ENCODE data around the gene AGPAT4.

Gene AGPAT4

DNA sequence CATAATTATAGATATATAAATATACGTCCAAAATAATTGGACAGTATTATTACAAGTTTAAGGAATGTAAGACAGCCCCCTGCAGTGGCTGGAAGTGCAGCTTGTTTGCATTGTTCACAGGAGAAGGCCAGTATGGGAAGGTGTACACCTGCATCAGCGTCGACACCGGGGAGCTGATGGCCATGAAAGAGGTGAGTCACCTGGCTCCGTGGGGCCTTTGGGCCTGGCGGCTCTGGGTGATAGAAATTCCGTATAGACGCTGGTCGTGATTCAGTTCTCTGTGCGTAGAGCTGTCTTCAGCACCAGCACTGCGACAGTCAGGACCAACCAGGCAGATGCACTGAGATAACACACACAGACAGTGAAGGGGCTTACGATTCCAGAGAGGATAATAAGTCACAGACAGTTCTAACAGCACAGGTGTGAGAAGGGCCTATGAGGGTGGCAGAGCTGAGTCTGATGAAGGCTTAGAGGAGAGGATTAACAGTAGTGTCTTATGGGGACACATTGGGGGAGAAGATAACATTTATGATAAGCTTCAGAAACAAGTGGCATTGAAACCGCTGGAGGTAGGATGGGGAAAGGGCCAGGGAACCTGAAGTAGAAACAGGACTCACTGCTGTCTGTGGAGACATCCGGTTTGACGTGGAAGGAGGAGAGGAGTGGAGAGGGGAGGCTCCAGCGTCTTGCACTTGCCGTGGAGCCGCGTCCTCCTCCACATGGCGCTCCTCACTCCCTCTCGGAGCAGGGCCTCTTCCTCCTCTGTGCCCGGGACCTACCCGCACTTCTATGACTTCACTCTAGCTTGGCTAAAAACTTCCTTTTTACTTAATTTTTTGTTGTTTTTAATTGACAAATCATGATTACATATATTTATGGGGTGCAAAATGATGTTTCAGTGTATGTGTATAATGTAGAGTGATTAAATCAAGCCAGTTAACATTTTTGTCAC lies 165.8 kb downstream of the AGPAT4 start:
- DNase-seq = no peak

DNA sequence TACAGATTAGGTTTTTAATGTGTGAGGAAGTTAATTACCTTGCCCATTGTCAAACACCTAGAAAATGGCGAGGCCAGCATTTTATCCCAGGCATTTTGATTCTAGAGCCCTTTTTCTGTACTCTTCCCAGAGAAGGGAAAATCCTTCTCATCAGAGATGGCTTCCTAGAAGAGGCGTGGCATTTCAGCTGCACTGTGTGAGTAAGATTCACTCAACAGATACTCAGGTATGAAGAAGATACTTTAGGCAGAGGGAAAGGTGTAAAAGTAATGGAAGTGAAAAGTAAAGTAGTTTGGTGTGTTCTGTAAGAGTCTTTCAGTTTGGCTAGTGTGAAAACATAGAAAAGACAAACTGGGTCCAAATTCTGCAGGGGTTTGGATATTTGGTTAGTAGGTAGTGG lies 168.5 kb downstream of the AGPAT4 start:
- no peak for DNase-seq

DNA sequence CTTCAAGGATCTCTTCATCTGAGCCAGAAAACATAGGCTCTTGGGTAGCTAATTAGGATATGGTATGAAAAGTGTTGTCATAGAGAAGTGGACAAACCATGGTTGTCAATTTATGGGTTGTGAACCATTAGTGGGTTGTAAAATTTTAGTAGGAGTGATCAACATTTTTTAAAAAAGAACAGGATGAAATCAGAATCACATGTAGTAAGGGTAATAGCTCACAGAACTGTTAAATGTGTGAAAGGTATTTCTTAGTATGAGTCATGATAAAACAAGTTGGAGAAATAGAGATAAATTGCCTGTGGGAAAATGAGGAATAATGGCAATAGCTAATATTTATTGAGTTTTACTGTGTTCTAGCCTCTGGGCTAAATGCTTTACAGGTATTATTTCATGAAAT lies 168.9 kb downstream of the AGPAT4 start:
- no peak for DNase-seq

DNA sequence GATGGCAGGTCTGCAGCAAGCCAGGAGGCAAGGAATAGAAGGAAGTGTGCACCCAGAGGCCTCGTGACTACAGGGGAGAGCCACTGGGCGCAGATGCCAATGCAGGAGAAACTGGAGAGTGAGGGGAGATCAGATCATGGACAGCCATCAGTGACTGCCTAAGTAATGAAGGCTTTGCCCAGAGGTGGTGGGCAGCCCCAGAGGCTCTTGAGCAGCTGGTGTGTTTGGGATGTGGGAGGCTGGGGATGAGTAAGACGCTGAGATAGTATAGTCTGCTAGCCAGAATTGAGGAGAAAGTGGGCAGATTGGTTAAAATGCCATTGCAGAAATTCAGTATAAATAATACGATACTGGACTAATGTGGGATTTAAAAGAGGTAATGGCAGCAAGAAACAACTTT lies 170.4 kb downstream of the AGPAT4 start:
- DNase-seq = no peak

DNA sequence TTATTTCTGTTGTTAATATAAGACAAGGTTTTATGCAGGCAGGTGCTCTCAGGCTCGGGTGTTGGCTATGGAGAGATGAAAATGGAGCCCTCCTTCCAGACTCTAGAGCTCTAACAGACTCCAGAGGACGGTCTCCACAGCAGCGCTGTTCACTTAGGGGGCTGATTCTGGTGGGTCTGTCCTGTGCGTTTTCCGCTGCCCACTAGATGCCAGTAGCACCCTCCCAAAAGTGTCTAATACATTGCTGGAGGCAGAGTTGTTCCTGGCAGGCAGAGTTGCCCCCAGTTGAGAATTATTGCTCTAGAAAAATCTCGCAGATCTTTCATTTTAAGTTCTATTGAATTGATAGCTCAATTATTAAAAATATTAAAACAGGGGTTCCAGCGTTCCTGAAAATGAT lies 172.3 kb downstream of the AGPAT4 start:
- DNase-seq = no peak

DNA sequence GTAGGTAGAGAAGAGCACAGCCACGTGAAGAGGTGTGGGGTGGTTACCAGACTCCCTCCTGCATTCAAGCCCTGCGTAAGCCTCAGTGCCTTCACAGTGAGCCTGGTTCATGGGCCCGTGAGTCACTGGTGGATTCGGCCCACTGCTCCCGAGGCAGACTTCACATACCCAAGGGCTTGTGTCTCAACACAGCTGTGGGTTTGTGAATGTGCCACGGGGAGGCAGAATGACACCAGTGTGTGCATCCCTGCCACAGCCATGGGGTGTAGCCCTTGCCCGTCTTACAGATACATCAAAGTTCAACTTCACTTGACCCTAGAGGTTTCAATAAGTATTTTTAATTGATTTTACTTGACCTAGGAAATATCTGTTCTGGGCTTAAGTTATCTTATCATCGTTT lies 173.8 kb downstream of the AGPAT4 start:
- DNase-seq = no peak

DNA sequence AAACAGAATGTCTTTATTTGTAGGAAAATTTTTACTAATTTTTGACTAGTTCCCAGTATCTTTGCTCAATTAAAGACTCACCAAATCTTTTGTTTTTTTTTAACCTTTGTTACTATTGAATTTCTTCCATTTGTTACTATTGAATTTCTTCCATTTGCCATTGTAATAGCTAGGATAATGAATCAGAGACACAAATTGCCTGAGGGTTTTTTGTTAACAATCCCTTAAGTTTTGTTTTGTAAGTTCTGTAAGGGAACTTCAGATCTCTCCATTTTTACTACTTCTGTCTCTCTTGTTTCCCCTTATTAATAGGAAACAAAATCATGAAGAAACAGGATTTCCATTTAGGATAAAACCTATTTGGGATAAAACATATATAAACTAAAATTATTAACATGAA lies 177.9 kb downstream of the AGPAT4 start:
- DNase-seq = no peak

DNA sequence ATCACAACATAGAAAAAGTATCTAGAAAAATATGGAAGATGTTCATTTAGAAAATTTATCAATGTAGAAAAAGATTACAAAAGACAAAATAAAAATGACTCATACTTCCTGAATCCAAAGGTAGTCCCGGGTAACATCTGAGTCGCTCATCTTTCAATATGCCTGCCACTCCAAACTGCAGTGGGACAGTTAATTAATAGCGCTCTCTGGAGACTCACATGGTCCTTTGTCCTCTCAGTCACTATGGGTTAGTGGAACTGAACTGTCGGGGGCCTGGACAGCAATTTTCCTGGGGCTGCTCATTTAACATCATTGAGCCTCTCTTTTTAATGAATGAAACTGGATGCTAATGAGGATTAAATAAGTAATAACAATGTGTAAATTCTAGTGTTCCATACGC lies 178.9 kb downstream of the AGPAT4 start:
- no peak for DNase-seq

DNA sequence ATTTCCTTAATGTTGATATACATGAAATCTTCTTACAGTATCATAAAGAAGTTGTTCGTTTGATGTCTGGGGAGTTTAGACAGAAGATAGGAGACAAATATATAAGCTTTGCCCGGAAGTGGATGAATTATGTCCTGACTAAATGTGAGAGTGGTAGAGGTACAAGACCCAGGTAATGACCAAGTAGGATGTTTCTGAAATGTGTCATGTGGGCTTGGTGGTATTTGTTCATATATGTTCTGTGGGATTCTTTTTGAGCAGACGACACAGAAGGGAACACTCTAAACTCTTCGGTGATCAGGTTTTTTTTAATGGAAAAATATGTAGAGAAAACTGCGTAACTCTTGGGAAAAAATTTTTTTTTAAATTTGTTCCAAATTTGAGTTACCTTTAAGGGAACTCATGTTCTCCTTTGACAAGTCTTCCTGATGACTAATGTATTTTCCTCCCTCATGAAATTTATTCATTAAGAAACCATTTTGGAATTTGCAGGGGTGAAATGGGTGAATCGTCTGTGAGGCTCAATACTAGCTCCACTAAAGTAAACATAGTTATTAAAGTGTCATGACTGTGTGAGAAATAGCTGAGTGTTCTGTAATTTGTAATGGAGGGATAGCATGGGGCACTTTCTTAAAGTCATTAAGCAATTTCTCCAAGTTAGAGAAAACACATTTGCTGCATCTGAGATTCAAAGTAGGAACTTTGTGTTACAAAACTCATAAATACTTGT lies 181.7 kb downstream of the AGPAT4 start:
- DNase-seq = no peak

DNA sequence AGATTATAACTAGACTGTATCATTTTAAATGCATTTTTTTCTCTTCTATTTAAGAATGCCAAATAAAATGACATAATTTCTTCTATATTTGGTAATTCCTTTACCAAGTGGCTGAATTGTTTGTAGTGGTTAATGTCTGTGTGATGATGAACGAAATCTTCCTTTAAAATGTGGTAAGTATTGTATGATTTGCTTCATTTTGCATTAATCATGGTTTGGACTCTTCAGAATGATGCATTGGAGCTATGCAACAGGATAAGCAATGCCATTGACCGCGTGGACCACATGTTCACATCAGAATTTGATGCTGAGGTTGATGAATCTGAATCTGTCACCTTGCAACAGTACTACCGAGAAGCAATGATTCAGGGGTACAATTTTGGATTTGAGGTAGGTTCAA lies 182.7 kb downstream of the AGPAT4 start:
- DNase-seq = no peak

DNA sequence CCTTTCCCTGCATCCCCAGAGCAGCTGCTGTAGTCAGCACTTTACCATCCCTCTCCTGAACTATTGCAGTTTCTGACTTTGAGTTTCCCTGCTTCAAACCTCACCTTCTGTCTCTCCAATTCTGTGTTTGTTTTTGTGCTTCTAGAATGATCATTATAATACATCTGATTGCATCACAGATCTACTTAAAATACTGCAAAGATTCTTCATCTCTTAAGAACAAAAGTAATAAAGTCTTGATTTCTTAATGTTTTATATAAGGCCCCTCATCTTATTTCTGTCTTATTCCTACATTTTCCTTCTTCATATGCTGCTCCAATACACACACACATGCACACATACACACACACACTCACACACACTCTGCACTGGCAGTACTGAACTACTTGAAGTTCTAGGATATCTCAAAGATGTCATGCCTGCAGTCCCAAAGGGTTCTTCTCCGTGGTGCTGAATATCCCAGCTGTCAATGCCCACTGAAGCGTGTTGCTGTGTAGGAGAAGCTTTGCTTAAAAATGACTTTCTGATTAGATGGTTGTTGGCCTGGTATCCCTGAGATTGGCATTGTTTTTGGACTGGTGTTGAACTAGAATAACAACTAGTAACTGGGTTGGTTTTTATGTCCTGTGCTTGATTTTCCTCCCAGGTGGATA lies 185.1 kb downstream of the AGPAT4 start:
- DNase-seq = no peak

DNA sequence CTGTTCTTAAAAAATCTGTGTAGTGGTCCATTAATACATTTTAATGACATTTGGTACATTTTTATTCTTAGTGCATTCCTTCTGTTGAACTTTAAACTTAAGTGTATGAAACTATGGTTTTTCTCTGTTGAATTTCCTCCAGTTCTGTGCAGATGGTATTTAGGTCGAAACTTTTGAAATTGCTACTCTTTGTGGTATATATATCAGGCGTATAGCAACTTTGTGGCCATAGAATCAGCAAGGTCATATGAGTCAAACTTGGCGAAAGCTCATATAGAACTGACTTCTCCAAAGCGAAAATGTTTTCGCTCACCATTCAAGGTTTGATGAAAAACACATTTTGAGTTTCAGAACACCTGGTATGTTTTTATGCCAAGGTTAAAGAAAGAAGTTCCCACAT lies 188.6 kb downstream of the AGPAT4 start:
- DNase-seq = no peak

DNA sequence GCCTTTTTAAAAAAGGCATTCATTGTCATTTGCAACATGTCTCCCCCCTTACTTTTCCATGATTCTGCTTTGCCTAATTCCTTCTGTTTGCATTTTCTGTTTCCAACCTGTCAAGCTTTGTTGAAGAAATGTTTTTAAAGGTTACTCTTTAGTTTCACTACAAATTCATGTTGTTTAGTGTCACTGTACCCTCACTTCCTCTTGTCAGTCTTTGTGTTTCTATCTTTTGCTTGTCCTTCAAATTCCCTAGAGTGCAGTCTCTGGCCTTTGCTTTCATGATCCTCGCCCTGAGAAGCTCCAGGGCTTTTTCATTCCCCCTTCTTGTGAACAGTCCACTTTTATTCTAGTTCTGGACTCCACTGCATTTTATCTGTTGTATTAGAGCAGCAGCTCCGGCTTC lies 191.6 kb downstream of the AGPAT4 start:
- no peak for DNase-seq

DNA sequence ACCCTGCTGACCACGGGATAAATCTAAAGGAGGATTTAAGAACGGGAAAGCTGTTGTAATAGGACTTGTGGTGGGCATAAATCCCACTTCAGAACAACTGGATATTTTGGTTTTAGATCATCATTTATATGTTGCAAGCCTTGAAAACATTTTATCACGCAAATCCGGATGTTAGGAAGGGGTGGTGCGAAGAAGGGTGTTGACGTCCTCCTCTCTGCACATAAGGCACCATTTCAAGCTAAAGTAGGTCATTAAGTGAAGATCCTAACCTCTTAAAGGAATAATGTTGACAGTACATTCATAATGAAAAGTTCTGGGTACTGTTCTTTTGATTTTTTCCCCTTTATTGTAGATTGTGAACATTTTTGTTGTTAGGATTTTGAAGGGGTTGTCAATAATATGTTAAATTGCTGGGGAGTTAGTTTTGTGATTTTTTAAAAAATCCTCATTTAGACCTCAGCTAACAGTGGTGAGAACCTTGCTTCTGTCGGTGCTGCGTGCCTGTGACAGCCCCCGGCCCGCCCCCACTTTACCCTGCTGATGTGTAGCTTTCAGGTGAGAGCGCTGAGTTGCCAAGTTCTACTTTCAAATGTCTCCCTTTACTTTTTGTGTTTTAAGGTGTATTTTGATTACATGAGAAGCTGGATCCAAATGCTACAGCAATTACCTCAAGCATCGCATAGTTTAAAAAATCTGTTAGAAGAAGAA lies 193.4 kb downstream of the AGPAT4 start:
- no peak for DNase-seq
